B cell (primary cell): ENCODE data around the gene GSDME. TPM values are rescaled to one million over a fixed set of nuclear protein-coding genes. Genes with fewer than 3 reads are reported as not detected.

Experiments used
- ATAC-seq: fragments of 200-7000 bp; cut with Tn5 transposase; one replicate; pipeline ENCODE4 v1.10.0; 2021; ENCODE audit warnings: low read depth, mild to moderate bottlenecking, moderate number of reproducible peaks, moderate library complexity
- CTCF ChIA-PET: fragments of 350-600 bp; sonication (Branson Sonifier 250); formaldehyde crosslinking; loops from one replicate; lab custom pipeline; 2021; ENCODE audit warnings: antibody characterized with exemption, inconsistent platforms; lab: Charles Lee
- POLR2A ChIA-PET: fragments of 350-600 bp; sonication (Branson Sonifier 250); formaldehyde crosslinking; loops from one replicate; lab custom pipeline; 2021; ENCODE audit warnings: antibody characterized with exemption; lab: Charles Lee
- DNase-seq: peaks from one replicate; pipeline ENCODE4 v3.0.0; 2013
- H2AFZ ChIP-seq: 2 replicates; pipeline ENCODE4 v1.6.1; 2012; ENCODE audit warnings: mild to moderate bottlenecking, low read depth, low read length; ENCODE audit not compliant: insufficient read depth, poor library complexity, severe bottlenecking
- H3K27ac ChIP-seq, 2 donors: 1 replicate in 1 of 2; 2 replicates in 1 of 2; pipeline ENCODE4 v1.5.1; 2012 to 2013; ENCODE audit warnings: low read length in 2 of 2, mild to moderate bottlenecking in 2 of 2, moderate library complexity in 1 of 2
- H3K27me3 ChIP-seq, 4 experiments: fragments of 200-600 bp in 1 of 4; sonication (generic) in 1 of 4; replicated peaks in 1 of 4; 1 replicate in 2 of 4; 2 replicates in 2 of 4; pipeline versions ENCODE4 v1.6.1 to v1.7.0; 2013 to 2016; ENCODE audit warnings: low read length in 3 of 4, mild to moderate bottlenecking in 2 of 4, mixed read lengths in 1 of 4, moderate library complexity in 1 of 4; ENCODE audit not compliant: insufficient read depth in 4 of 4, control insufficient read depth in 3 of 4; ENCODE audit errors: control extremely low read depth in 1 of 4
- H3K36me3 ChIP-seq, 2 experiments: replicated peaks in 1 of 2; 1 replicate in 1 of 2; 2 replicates in 1 of 2; pipeline versions ENCODE4 v1.6.1 to v1.7.1; 2013; ENCODE audit warnings: low read length in 1 of 2; ENCODE audit not compliant: insufficient read depth in 2 of 2, control insufficient read depth in 1 of 2; ENCODE audit errors: control extremely low read depth in 1 of 2, extremely low read depth in 1 of 2
- H3K4me1 ChIP-seq, 2 donors: fragments of 200-600 bp in 1 of 2; sonication (generic) in 1 of 2; 1 replicate in 1 of 2; 2 replicates in 1 of 2; pipeline versions ENCODE4 v1.5.1 to v1.6.1; 2013 to 2017; ENCODE audit warnings: low read length in 2 of 2; ENCODE audit not compliant: control insufficient read depth in 2 of 2, insufficient read depth in 2 of 2
- H3K4me2 ChIP-seq: replicated peaks from 2 replicates; pipeline ENCODE3; 2012; ENCODE audit warnings: mild to moderate bottlenecking, low read depth, low read length; ENCODE audit not compliant: poor library complexity, severe bottlenecking
- H3K4me3 ChIP-seq, 5 experiments: fragments of 200-600 bp in 1 of 5; sonication (generic) in 1 of 5; 1 replicate in 3 of 5; 2 replicates in 2 of 5; pipeline versions ENCODE4 v1.5.1 to v1.7.0; 2011 to 2016; ENCODE audit warnings: low read length in 4 of 5, mild to moderate bottlenecking in 4 of 5, low read depth in 2 of 5, control low read depth in 1 of 5, moderate library complexity in 1 of 5; ENCODE audit not compliant: insufficient read depth in 1 of 5; ENCODE audit errors: control extremely low read depth in 1 of 5, extremely low read depth in 1 of 5
- H3K79me2 ChIP-seq: fragments of 200-600 bp; sonication (generic); one replicate; pipeline ENCODE4 v1.6.0; 2016; ENCODE audit warnings: low read length; ENCODE audit not compliant: control insufficient read depth, insufficient read depth
- H3K9ac ChIP-seq: fragments of 200-600 bp; sonication (generic); 2 replicates; pipeline ENCODE4 v1.6.1; 2017; ENCODE audit warnings: mild to moderate bottlenecking, low read length, moderate library complexity
- H3K9me3 ChIP-seq, 3 donors: one replicate each; pipeline versions ENCODE4 v1.6.1 to v1.7.1; 2013; ENCODE audit warnings: low read length in 2 of 3; ENCODE audit not compliant: control insufficient read depth in 2 of 3, insufficient read depth in 1 of 3; ENCODE audit errors: control extremely low read depth in 1 of 3
- H4K20me1 ChIP-seq: 2 replicates; pipeline ENCODE4 v1.6.0; 2012; ENCODE audit warnings: mild to moderate bottlenecking, low read length; ENCODE audit not compliant: insufficient read depth, control insufficient read depth, poor library complexity, severe bottlenecking
- H3K27ac Mint-ChIP-seq: one replicate; pipeline ENCODE4 v1.8.0; 2021; ENCODE audit warnings: mixed read lengths
- H3K27me3 Mint-ChIP-seq: one replicate; pipeline ENCODE4 v1.8.0; 2021; ENCODE audit warnings: mixed read lengths
- H3K4me1 Mint-ChIP-seq: one replicate; pipeline ENCODE4 v1.8.0; 2021; ENCODE audit warnings: mixed read lengths
- H3K4me3 Mint-ChIP-seq: one replicate; pipeline ENCODE4 v1.8.0; 2021; ENCODE audit warnings: mixed read lengths
- H3K9me3 Mint-ChIP-seq: one replicate; pipeline ENCODE4 v1.8.0; 2022; ENCODE audit warnings: mixed read lengths; ENCODE audit not compliant: insufficient read depth
- EZH2 ChIP-seq: IDR thresholded peaks from 2 replicates; pipeline ENCODE4 v1.6.1; 2012; ENCODE audit warnings: borderline replicate concordance, low read depth, mild to moderate bottlenecking, moderate library complexity, low read length; ENCODE audit not compliant: insufficient read depth, poor library complexity, severe bottlenecking
- WGBS: methylation state at CpG from one replicate; pipeline ENCODE4 v1.1.5; 2013; ENCODE audit warnings: missing lambda C conversion rate; ENCODE audit not compliant: insufficient coverage; 5-methylcytosine and 5-hydroxymethylcytosine counted together
- intact Hi-C: fragments of 100-400 bp; cut with micrococcal nuclease; formaldehyde crosslinking; loops from one replicate; pipeline ENCODE4 v1.10.0; 2022
- polyA plus RNA-seq: library from polyadenylated mRNA; depleted of rRNA; stranded (reverse); fragments of >200 nt; gene quantifications from 2 replicates; pipeline ENCODE4 v1.2.3, GENCODE V29; 2012
- total RNA-seq, 2 donors: library from RNA; stranded (reverse); fragments of 120-200 nt in 1 of 2; gene quantifications; 1 replicate in 1 of 2; 2 replicates in 1 of 2; pipeline versions ENCODE4 v1.2.3 to v1.2.4, GENCODE V29; 2013 to 2022
- TF ChIP-seq, protein P1 (sequence below): fragments of 200-600 bp; IDR thresholded peaks from one replicate; pipeline ENCODE4 v1.8.0; 2022; ENCODE audit warnings: antibody characterized with exemption, mild to moderate bottlenecking

GSDME gene
- total and polyA plus RNA-seq, 2 donors (not counting 1 experiment from before 2014, with no cell fraction given), result 7.0 to 11.9 TPM

DNA sequence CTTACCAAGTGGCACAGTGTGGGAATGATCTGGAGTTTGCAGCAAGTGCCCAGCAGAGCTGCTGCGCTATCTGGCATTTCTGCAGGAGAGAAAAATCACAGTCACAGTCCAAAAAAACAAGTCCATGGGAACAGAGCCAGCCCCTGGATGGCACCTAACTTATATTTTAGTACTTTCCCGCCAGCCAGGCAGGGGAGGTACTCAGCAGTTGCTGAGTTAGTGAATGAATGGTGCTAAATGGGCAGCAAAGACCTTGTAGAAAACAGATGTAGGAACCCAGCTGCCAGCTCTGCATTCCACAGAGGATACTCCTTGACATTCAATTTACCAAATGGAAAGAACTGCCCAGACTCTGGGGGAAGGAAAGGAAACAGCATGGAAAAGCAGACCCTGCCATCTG is 54.5 kb downstream of the GSDME start:
- DNase-seq (no peak), ATAC-seq (no peak)
- Histone ChIP-seq H3K27ac (no peak overlapping the region), H3K27me3 (no peaks in the 10 kb centered on the region), H2AFZ (no peak overlapping the region), H3K4me2 (no peak overlapping the region), H3K36me3 (peaks cover 0 to 2% of the 10 kb centered on the region in 2 experiments), H3K4me1 (peaks cover 11 to 12% of the 10 kb centered on the region in 2 donors), H4K20me1 (no peaks in the 10 kb centered on the region), H3K79me2 (no peaks in the 10 kb centered on the region), H3K9ac (no peak overlapping the region), H3K9me3 (no peaks in the 10 kb centered on the region), H3K4me3 (no peak overlapping the region)
- 100% methylated on average over 1 of the region's 2 CpGs for WGBS
- no peaks in the 10 kb centered on the region for H3K9me3 Mint-ChIP-seq
- intact Hi-C loops, result no loop called here
- CTCF ChIA-PET, result interaction anchor here (1.9 kb wide), 1 partner anchor 390 kb away, joined by 7 read pairs; no protein-coding TSS in a partner anchor
- H3K4me1 Mint-ChIP-seq, result peaks cover 15% of the 10 kb centered on the region
- POLR2A ChIA-PET, result no interaction called here
- TF ChIP-seq EZH2, result no peak
- no peak overlapping the region for H3K4me3 Mint-ChIP-seq
- no peaks in the 10 kb centered on the region for H3K27me3 Mint-ChIP-seq
- H3K27ac Mint-ChIP-seq, result no peak overlapping the region

DNA sequence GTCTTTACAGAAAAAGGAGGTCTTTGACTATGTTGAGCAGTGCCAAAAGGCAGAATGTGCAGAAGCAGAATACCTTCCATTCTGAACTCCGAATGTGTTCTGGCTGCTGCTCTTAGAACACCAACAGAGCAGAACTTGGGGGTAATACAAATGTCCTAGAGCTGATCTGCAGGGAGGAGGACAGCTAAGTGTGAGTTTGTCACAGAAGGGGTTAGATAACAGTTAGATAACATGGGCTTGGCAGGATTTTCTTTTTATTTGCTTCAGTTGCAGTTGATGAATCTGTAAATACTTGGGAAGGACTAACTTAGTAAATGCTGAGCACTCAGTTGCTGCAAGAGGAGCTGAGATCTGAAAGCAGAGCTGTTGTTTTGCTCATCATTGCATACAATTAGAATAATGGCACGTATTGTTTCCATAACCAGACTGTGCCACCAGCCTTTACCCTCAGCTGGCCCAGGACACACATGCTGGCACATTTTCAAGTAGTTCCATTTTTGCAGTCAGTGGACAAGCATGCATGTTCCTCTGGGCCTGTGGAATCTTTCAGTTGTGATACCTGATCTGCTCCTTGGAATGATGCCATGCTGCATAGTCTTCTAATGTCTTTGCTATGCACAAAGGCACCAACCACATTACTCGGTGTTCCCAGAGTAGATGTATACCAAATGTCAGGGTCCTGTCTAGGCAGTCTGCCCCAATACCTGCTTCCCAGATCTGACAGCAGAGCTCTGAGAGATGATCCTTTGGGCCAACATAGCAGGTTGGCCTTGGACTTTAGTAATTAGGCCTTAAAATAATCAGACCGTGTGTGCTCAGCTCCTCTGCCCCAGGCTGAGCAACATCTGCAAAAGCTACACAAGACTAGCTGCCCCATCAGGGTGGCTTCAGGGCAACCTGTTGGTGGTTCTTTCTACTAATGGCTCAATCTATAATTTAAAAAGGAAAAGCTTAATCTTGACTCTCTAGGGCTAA is 55.7 kb downstream of the GSDME start:
- H3K4me3 Mint-ChIP-seq, result no peak overlapping the region
- 98% methylated on average over 4 of the region's 4 CpGs for WGBS
- H3K36me3 ChIP-seq, result peaks cover 0 to 2% of the 10 kb centered on the region in 2 experiments
- ATAC-seq, result no peak
- TF ChIP-seq, protein P1, sequence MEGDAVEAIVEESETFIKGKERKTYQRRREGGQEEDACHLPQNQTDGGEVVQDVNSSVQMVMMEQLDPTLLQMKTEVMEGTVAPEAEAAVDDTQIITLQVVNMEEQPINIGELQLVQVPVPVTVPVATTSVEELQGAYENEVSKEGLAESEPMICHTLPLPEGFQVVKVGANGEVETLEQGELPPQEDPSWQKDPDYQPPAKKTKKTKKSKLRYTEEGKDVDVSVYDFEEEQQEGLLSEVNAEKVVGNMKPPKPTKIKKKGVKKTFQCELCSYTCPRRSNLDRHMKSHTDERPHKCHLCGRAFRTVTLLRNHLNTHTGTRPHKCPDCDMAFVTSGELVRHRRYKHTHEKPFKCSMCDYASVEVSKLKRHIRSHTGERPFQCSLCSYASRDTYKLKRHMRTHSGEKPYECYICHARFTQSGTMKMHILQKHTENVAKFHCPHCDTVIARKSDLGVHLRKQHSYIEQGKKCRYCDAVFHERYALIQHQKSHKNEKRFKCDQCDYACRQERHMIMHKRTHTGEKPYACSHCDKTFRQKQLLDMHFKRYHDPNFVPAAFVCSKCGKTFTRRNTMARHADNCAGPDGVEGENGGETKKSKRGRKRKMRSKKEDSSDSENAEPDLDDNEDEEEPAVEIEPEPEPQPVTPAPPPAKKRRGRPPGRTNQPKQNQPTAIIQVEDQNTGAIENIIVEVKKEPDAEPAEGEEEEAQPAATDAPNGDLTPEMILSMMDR, result no peak
- TF ChIP-seq EZH2, result no peak
- no peak overlapping the region for H3K27ac ChIP-seq
- ChIA-PET POLR2A (interaction anchor here (0.6 kb wide), 1 partner anchor 18 kb away, joined by 4 read pairs; no protein-coding TSS in a partner anchor), CTCF (interaction anchor here (0.8 to 1.9 kb wide), 3 partner anchors 14 to 392 kb away, joined by 3 to 7 read pairs (median 4); no protein-coding TSS in a partner anchor)
- no peak overlapping the region for H3K9ac ChIP-seq
- H3K4me2 ChIP-seq, result no peak overlapping the region
- peaks cover 11 to 12% of the 10 kb centered on the region in 2 donors for H3K4me1 ChIP-seq
- peaks cover 15% of the 10 kb centered on the region for H3K4me1 Mint-ChIP-seq
- H3K79me2 ChIP-seq, result no peaks in the 10 kb centered on the region
- no peaks in the 10 kb centered on the region for H3K27me3 ChIP-seq
- intact Hi-C loops, result no loop called here
- DNase-seq, result no peak
- H4K20me1 ChIP-seq, result no peaks in the 10 kb centered on the region
- no peak overlapping the region for H3K4me3 ChIP-seq
- no peaks in the 10 kb centered on the region for H3K27me3 Mint-ChIP-seq
- H3K27ac Mint-ChIP-seq, result no peak overlapping the region
- H2AFZ ChIP-seq, result no peak overlapping the region
- no peaks in the 10 kb centered on the region for H3K9me3 Mint-ChIP-seq
- H3K9me3 ChIP-seq, result no peaks in the 10 kb centered on the region
